ENCODE data around the gene EHMT2.

Gene EHMT2

DNA sequence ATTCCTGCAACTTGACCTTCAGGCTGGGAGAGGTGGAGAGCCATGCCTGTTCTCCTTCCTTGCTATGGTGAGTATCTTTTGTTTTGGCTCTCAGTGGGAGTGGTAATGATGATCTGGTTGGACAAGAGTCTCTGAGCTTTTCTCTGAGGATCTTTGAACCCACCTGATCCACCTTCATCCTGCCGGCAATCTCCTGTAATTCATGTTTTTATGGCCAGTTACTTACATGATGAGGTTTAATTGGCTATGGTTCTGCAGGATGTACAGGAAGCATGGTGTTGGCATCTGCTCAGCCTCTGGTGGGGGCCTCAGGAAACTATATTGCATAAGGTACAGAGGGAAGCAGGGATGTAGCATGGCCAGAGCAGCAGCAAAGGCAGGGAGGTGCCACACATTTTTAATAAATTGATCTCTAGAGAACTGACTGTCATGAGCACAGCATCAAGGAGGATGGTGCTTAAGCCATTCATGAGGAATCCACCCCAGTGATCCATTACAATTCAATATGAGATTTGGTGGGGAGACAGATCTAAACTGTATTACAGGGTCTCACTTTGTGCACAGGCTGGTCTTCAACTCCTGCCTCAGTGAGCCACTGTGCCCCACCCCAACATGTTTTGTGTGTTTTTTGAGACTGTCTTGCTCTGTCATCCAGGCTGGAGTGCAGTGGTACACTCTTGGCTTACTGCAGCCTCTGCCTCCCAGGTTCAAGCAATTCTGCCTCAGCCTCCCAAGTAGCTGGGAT is 60.0 kb downstream of the EHMT2 start:
- DNase-seq = no peak

DNA sequence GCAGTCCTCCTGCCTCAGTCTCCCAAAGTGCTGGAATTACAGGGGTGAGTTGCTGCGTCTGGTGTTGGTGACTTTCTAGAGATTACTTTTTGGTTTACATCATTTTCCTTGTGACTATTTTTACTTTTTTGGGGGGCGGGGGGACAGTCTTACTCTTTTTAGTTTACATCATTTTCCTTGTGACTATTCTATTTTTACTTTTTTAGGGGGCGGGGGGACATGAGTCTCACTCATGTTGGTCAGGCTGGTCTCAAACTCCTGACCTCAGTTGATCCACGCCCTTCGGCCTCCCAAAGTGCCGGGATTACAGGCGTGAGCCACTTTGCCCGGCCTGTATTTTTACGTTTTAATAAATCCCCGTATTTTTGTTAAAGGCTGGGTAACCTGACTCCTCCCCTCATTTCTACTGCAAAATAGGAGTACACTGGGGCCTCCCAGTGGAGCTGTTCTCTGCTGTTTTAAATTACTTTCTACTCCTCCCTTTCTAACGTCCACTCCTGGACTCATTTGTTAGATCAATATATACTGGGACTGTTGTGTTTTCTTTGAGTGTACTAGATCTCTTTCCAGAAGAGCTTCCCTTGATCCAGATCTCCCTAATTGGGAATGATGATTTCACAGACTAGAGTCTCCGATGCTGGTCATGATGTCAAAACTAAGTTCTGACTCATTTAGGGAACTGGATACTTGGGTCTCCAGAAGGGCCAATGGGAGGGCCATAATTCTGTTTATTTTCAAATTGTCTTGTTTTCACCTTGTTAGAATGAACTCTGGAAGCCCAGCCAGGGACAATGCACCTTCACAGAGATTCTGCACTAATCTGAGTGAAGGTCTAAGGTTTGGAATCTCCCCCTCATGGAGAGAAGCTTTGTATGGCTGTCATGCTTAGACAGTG is 60.8 kb downstream of the EHMT2 start:
- no peak for DNase-seq

DNA sequence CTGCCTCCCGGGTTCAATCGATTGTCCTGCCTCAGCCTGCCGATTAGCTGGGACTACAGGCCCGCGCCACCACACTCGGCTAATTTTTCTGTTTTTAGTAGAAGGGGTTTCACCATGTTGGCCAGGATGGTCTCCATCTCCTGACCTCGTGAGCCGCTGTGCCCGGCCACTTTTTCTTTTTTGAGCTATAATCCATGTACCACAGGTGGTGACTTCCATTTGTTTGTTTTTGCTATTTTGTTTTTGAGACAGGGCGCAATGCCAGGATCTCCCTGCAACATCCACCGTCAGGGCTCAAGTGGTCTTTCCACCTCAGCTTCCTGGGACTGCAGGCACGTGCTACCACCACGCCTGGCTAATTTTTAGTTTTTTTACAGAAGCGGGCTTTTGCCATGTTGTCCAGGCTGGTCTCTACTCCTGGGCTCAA is 61.4 kb downstream of the EHMT2 start:
- DNase-seq = no peak

DNA sequence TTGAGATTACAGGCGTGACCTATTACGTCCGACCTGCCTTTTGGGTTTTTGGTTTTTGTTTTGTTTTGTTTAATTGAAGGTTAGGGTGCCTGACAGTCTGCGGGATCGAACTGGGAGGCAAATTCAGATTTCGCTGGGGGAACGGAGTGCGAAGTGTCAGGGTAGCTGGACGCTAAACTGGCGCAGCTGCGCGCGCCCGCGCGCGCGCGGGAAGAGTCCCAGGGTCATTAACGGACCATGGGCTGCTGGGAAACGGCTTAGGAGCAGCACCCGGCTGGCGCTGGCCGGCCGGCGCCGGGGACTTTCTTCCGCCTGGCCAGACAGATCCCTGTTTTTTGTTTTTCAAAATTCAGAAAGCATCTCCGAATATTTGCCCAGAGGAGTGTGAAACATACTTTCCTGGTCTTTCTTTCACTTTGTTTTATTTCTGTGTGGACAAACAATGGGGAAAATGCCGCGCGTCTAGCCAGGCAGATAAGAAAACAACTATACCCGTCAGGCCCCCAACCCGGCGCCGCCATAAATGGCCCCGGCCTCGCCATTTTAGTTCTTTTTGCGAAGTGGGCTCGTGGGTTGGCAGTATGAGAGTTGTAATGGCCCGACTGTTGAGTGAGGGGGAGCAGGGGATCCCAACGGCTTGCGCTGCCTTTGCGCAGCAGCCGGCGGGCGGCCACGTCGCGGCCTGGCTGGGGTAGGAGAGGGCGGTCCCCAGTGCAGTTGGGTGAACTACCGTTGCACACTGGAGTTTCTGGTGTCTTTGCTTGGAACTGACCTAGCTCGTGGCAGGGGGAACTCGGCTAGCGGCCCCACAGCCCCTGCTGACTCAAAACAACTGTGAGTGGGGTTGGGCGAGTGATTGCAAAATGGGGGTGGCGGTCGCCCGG is 62.9 kb downstream of the EHMT2 start:
- peak; percentile 93 for DNase-seq

DNA sequence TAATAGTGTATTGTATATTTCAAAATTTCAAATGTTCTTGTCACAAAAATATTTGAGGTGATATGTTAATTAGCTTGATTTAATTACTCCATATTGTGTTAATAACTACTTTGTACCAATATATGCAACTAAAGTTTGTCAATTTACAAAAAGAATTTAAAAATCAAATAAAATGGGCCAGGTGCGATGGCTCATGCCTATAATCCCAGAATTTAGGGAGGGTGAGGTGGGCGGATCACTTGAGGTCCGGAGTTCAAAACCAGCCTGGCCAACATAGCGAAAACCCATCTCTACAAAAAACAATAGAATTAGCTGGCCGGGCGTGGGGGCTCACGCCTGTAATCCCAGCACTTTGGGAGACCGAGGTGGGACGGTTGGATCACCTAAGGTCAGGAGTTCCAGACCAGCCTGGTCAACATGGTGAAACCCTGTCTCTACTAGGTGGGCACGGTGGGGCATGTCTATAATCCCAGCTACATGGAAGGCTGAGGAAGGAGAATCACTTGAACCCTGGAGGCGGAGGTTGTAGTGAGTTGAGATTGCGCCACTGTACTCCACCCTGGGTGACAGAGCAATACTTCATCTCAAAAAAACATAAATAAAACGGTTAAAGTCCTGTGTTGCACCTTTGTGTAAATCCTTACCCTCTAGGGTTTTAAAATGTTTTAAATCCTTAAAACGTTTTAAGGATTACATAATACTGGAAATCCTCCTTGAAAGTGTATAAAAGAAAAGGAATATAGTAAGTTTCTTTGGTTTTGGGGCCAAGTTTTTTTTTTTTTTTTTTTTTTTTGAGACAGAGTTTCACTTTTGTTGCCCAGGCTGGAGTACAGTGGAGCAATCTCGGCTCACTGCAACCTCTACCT is 65.9 kb downstream of the EHMT2 start:
- DNase-seq = no peak

DNA sequence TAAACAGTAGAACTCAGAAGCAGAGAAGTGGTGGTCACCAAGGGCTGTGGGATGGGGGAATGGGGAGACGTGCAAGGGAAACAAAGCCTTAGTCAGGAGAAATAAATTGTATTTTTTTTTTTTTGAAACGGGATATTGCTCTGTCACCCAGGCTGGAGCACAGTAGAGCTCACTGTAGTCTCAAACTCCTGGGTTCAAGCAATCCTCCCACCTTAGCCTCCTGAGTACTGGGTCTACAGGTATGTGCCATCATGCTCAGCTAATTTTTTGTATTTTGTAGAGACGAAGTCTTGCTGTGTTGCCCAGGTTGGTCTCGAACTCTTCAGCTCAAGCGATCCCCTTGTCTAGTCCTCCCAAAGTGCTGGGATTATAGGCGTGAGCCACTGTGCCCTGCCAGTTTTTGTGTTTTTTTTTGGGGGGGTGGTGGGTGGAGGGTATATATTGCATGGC is 66.6 kb downstream of the EHMT2 start:
- no peak for DNase-seq

Data from right forelimb (tissue), 1 donor.